Mesendoderm (in vitro differentiated cells): ENCODE data around the gene PIP5K1C.

Experiments
- DNase-seq: peaks from one replicate; pipeline ENCODE4 v3.0.0; 2013
- H2AK5ac ChIP-seq: 2 replicates; pipeline ENCODE4 v1.6.1; 2013; ENCODE audit warnings: low read length, inconsistent platforms
- H2BK120ac ChIP-seq: 2 replicates; pipeline ENCODE4 v1.6.1; 2013; ENCODE audit warnings: low read depth, mild to moderate bottlenecking, low read length, moderate library complexity, mixed read lengths
- H2BK15ac ChIP-seq: replicated peaks from 2 replicates; pipeline ENCODE4 v1.6.1; 2013; ENCODE audit warnings: low read depth, mild to moderate bottlenecking, moderate library complexity
- H2BK5ac ChIP-seq: 2 replicates; pipeline ENCODE4 v1.6.1; 2013; ENCODE audit warnings: low read length, inconsistent platforms
- H3K18ac ChIP-seq: 2 replicates; pipeline ENCODE4 v1.6.1; 2013; ENCODE audit warnings: mild to moderate bottlenecking, low read length, mixed read lengths
- H3K23ac ChIP-seq: one replicate; pipeline ENCODE4 v1.6.1; 2013; ENCODE audit warnings: low read length
- H3K27ac ChIP-seq: 2 replicates; pipeline ENCODE4 v1.5.1; 2013; ENCODE audit warnings: low read depth, mild to moderate bottlenecking, inconsistent platforms, low read length, moderate library complexity
- H3K27me3 ChIP-seq: 2 replicates; pipeline ENCODE4 v1.6.1; 2013; ENCODE audit warnings: low read length, control low read depth, mild to moderate bottlenecking, inconsistent platforms; ENCODE audit not compliant: insufficient read depth, poor library complexity
- H3K36me3 ChIP-seq: 2 replicates; pipeline ENCODE4 v1.6.1; 2013; ENCODE audit warnings: low read length, inconsistent platforms; ENCODE audit not compliant: control insufficient read depth, insufficient read depth
- H3K4ac ChIP-seq: one replicate; pipeline ENCODE4 v1.6.1; 2013; ENCODE audit warnings: low read depth, mild to moderate bottlenecking, low read length, moderate library complexity
- H3K4me1 ChIP-seq: 2 replicates; pipeline ENCODE4 v1.6.1; 2013; ENCODE audit warnings: low read depth, low read length, inconsistent platforms; ENCODE audit not compliant: control insufficient read depth
- H3K4me2 ChIP-seq: 2 replicates; pipeline ENCODE4 v1.6.1; 2013; ENCODE audit warnings: low read length
- H3K4me3 ChIP-seq: 2 replicates; pipeline ENCODE4 v1.5.1; 2013; ENCODE audit warnings: mild to moderate bottlenecking, low read length
- H3K56ac ChIP-seq: one replicate; pipeline ENCODE4 v1.6.1; 2013; ENCODE audit warnings: low read length
- H3K79me1 ChIP-seq: 2 replicates; pipeline ENCODE4 v1.6.1; 2013; ENCODE audit warnings: low read length, inconsistent platforms
- H3K79me2 ChIP-seq: 2 replicates; pipeline ENCODE4 v1.6.1; 2013; ENCODE audit warnings: mild to moderate bottlenecking, low read length; ENCODE audit not compliant: control insufficient read depth, insufficient read depth
- H3K9ac ChIP-seq: 2 replicates; pipeline ENCODE4 v1.6.1; 2013; ENCODE audit warnings: low read length, inconsistent platforms
- H4K5ac ChIP-seq: one replicate; pipeline ENCODE4 v1.6.1; 2013; ENCODE audit warnings: low read length
- H4K8ac ChIP-seq: one replicate; pipeline ENCODE4 v1.6.1; 2013; ENCODE audit warnings: low read depth, mild to moderate bottlenecking, control low read depth, low read length, moderate library complexity
- WGBS: extraction: QIAGEN DNeasy Blood & Tissue Kit; methylation state at CpG from one replicate; pipeline ENCODE4 v1.1.7; 2013; ENCODE audit warnings: low lambda C conversion rate, missing lambda C conversion rate; ENCODE audit not compliant: insufficient coverage; ENCODE audit errors: extremely low coverage; 5-methylcytosine and 5-hydroxymethylcytosine counted together

The PIP5K1C gene

GRCh38 chr19:3695124-3695733 is 5.0 kb downstream of the PIP5K1C start:
- Histone ChIP-seq H4K5ac (no peak overlapping the region), H2BK5ac (no peak overlapping the region), H3K36me3 (no peaks in the 10 kb centered on the region), H3K4me1 (no peaks in the 10 kb centered on the region), H3K27ac (no peak overlapping the region), H4K8ac (no peak overlapping the region), H3K18ac (no peak overlapping the region), H2AK5ac (no peak overlapping the region), H3K79me1 (peaks cover 36% of the 10 kb centered on the region), H3K23ac (no peak overlapping the region), H3K79me2 (peaks cover 57% of the 10 kb centered on the region), H3K56ac (no peak overlapping the region), H3K27me3 (no peaks in the 10 kb centered on the region), H2BK120ac (no peak overlapping the region), H2BK15ac (no peak overlapping the region), H3K4me3 (no peak overlapping the region), H3K4ac (no peak overlapping the region), H3K4me2 (no peak overlapping the region), H3K9ac (no peak overlapping the region)
- WGBS: no CpG with 5 or more reads among the region's 25 CpGs
- DNase-seq: no peak

- Histone ChIP-seq H4K5ac (no peak overlapping the region), H2BK120ac (no peak overlapping the region), H3K4me1 (no peaks in the 10 kb centered on the region), H3K4ac (no peak overlapping the region), H4K8ac (no peak overlapping the region), H3K4me3 (no peak overlapping the region), H3K27me3 (no peaks in the 10 kb centered on the region), H3K9ac (no peak overlapping the region), H3K27ac (no peak overlapping the region), H3K4me2 (no peak overlapping the region), H3K18ac (no peak overlapping the region), H3K36me3 (no peaks in the 10 kb centered on the region), H3K23ac (no peak overlapping the region), H2BK5ac (no peak overlapping the region), H2BK15ac (no peak overlapping the region), H3K56ac (no peak overlapping the region), H3K79me1 (peaks cover 41% of the 10 kb centered on the region), H3K79me2 (peaks cover 58% of the 10 kb centered on the region), H2AK5ac (no peak overlapping the region)
- no CpG with 5 or more reads among the region's 42 CpGs for WGBS
- DNase-seq: no peak
Measured at GRCh38 chr19:3694361-3695123, 5.7 kb downstream of the PIP5K1C start.

- no peak overlapping the region for H2BK120ac ChIP-seq
Measured at GRCh38 chr19:3693025-3693925, 7.0 kb downstream of the PIP5K1C start.

GRCh38 chr19:3692141-3693024 is 7.9 kb downstream of the PIP5K1C start:
- Histone ChIP-seq H2BK5ac (no peak overlapping the region), H3K27me3 (no peaks in the 10 kb centered on the region), H3K4me3 (no peak overlapping the region), H3K27ac (no peak overlapping the region), H3K56ac (no peak overlapping the region), H3K79me1 (peaks cover 31% of the 10 kb centered on the region), H3K4ac (no peak overlapping the region), H2BK15ac (no peak overlapping the region), H3K36me3 (no peaks in the 10 kb centered on the region), H3K4me2 (no peak overlapping the region), H2BK120ac (no peak overlapping the region), H3K18ac (no peak overlapping the region), H3K23ac (no peak overlapping the region), H3K9ac (no peak overlapping the region), H3K79me2 (peaks cover 43% of the 10 kb centered on the region), H4K5ac (no peak overlapping the region), H4K8ac (no peak overlapping the region), H3K4me1 (peaks cover 5% of the 10 kb centered on the region), H2AK5ac (no peak overlapping the region)
- DNase-seq: peak; percentile 44
- no CpG with 5 or more reads among the region's 25 CpGs for WGBS

More at GRCh38 chr19:3693025-3693925, 7.0 kb downstream of the PIP5K1C start:
- H3K27ac ChIP-seq: no peak overlapping the region
- no peak overlapping the region for H3K4ac ChIP-seq
- no peak overlapping the region for H3K56ac ChIP-seq
- no peaks in the 10 kb centered on the region for H3K36me3 ChIP-seq
- H3K4me2 ChIP-seq: no peak overlapping the region
- H2AK5ac ChIP-seq: no peak overlapping the region
- peaks cover 2% of the 10 kb centered on the region for H3K4me1 ChIP-seq
- H3K9ac ChIP-seq: no peak overlapping the region
- no peak overlapping the region for H3K23ac ChIP-seq
- no peak overlapping the region for H3K4me3 ChIP-seq
- no CpG with 5 or more reads among the region's 34 CpGs for WGBS
- no peak overlapping the region for H4K8ac ChIP-seq
- no peak for DNase-seq
- H4K5ac ChIP-seq: no peak overlapping the region
- peaks cover 36% of the 10 kb centered on the region for H3K79me1 ChIP-seq
- no peak overlapping the region for H2BK5ac ChIP-seq
- no peaks in the 10 kb centered on the region for H3K27me3 ChIP-seq
- H3K79me2 ChIP-seq: peaks cover 51% of the 10 kb centered on the region
- H3K18ac ChIP-seq: no peak overlapping the region
- no peak overlapping the region for H2BK15ac ChIP-seq

- WGBS: no CpG with 5 or more reads among the region's 18 CpGs
- H3K4me3 ChIP-seq: no peak overlapping the region
Measured at GRCh38 chr19:3691726-3692125, 8.5 kb downstream of the PIP5K1C start.

More at GRCh38 chr19:3691726-3692125, 8.5 kb downstream of the PIP5K1C start:
- H4K5ac ChIP-seq: no peak overlapping the region
- H3K9ac ChIP-seq: no peak overlapping the region
- H2AK5ac ChIP-seq: no peak overlapping the region
- no peak overlapping the region for H3K4me2 ChIP-seq
- no peak overlapping the region for H2BK5ac ChIP-seq
- no peak overlapping the region for H4K8ac ChIP-seq
- H3K4me1 ChIP-seq: peaks cover 6% of the 10 kb centered on the region
- peaks cover 39% of the 10 kb centered on the region for H3K79me2 ChIP-seq
- H2BK15ac ChIP-seq: no peak overlapping the region
- H2BK120ac ChIP-seq: no peak overlapping the region
- H3K27ac ChIP-seq: no peak overlapping the region
- no peak overlapping the region for H3K56ac ChIP-seq
- no peak for DNase-seq
- no peaks in the 10 kb centered on the region for H3K27me3 ChIP-seq
- no peak overlapping the region for H3K18ac ChIP-seq
- no peak overlapping the region for H3K4ac ChIP-seq
- H3K36me3 ChIP-seq: no peaks in the 10 kb centered on the region
- H3K79me1 ChIP-seq: peaks cover 27% of the 10 kb centered on the region
- H3K23ac ChIP-seq: no peak overlapping the region
